ENCODE measurements around the gene PSMG2. TPM values are rescaled to one million over a fixed set of nuclear protein-coding genes. Genes with fewer than 3 reads are reported as not detected.
A peak's percentile ranks its signal among the peaks of the same experiment; 100 is the strongest.

Gene PSMG2
- total RNA-seq, 2 donors from 2014 or later, result 37.7 to 46.0 TPM

GRCh38 chr18:12703664-12704063, 822 bp downstream of the PSMG2 start:
- no peaks in the 10 kb centered on the region for H3K27me3 ChIP-seq
- H3K27ac ChIP-seq, result peak overlapping the region; percentile 94 to 98
- H3K9me3 ChIP-seq, result no peaks in the 10 kb centered on the region
- DNase-seq (ENCODE audit: low spot score), result no peak
- peaks cover 27% of the 10 kb centered on the region for H3K36me3 ChIP-seq
- peaks cover 0 to 29% of the 10 kb centered on the region in 2 donors for H3K4me1 ChIP-seq
- H3K4me3 ChIP-seq, result peak overlapping the region; percentile 81 to 92
- TF ChIP-seq, protein P1, sequence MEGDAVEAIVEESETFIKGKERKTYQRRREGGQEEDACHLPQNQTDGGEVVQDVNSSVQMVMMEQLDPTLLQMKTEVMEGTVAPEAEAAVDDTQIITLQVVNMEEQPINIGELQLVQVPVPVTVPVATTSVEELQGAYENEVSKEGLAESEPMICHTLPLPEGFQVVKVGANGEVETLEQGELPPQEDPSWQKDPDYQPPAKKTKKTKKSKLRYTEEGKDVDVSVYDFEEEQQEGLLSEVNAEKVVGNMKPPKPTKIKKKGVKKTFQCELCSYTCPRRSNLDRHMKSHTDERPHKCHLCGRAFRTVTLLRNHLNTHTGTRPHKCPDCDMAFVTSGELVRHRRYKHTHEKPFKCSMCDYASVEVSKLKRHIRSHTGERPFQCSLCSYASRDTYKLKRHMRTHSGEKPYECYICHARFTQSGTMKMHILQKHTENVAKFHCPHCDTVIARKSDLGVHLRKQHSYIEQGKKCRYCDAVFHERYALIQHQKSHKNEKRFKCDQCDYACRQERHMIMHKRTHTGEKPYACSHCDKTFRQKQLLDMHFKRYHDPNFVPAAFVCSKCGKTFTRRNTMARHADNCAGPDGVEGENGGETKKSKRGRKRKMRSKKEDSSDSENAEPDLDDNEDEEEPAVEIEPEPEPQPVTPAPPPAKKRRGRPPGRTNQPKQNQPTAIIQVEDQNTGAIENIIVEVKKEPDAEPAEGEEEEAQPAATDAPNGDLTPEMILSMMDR (IDR thresholded peaks at IDR 0.05), result no peak

DNA sequence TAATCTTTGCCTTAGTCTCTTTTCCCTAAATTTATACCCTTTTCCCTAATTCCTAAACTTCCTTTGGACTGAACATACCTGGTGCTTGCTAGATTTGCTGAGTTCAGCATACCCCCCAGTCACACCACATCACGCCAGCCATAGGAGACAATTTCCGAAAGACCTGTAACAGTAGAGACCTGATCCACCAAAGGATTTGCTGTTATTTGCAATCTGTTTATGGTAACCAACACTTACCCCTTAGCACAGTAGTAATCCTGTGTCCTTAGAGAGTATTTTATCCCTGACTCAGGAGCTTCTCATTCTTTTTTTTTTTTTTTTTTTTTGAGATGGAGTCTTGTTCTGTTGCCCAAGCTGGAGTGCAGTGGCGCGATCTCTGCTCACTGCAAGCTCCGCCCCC, 8.6 kb downstream of the PSMG2 start:
- Histone ChIP-seq H3K36me3 (peaks cover 79% of the 10 kb centered on the region), H3K4me3 (no peak overlapping the region), H3K27me3 (no peaks in the 10 kb centered on the region), H3K9me3 (no peaks in the 10 kb centered on the region), H3K27ac (no peak overlapping the region), H3K4me1 (no peaks in the 10 kb centered on the region)
- TF ChIP-seq, protein P1 (IDR thresholded peaks at IDR 0.05), result no peak
- DNase-seq (ENCODE audit: low spot score), result no peak

- H3K9me3 ChIP-seq, result no peaks in the 10 kb centered on the region
- no peak for DNase-seq (ENCODE audit: low spot score)
- H3K4me1 ChIP-seq, result no peaks in the 10 kb centered on the region
- no peaks in the 10 kb centered on the region for H3K27me3 ChIP-seq
- TF ChIP-seq, protein P1 (IDR thresholded peaks at IDR 0.05), result no peak
- H3K36me3 ChIP-seq, result peaks cover 51% of the 10 kb centered on the region
- no peak overlapping the region for H3K4me3 ChIP-seq
- no peak overlapping the region for H3K27ac ChIP-seq
These were observed 18.8 kb downstream of the PSMG2 start for GRCh38 chr18:12721495-12722275.

DNA sequence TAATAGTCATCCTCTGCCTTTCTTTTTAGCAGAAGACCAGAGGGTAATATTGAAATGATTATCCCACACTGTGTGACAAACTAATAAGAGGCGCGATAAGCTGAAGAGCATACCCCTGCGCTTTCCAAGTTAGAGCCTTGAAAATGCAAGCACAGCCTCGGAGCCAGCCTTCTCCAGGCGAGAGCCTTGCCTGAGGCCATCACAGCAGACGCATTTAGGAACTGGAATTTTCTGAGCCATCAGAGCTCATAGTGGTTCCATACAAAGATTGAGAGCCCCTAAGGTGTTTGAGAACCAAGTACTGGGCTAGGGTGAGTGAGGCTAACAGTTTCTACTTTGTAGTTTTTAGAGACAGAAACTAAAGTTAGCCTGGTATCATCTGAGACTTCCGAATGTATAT, 19.9 kb downstream of the PSMG2 start:
- no peaks in the 10 kb centered on the region for H3K9me3 ChIP-seq
- H3K36me3 ChIP-seq, result peaks cover 47% of the 10 kb centered on the region
- no peak for DNase-seq (ENCODE audit: low spot score)
- H3K4me3 ChIP-seq, result no peak overlapping the region
- TF ChIP-seq, protein P1 (IDR thresholded peaks at IDR 0.05), result no peak
- no peaks in the 10 kb centered on the region for H3K27me3 ChIP-seq
- no peak overlapping the region for H3K27ac ChIP-seq
- no peaks in the 10 kb centered on the region for H3K4me1 ChIP-seq

DNA sequence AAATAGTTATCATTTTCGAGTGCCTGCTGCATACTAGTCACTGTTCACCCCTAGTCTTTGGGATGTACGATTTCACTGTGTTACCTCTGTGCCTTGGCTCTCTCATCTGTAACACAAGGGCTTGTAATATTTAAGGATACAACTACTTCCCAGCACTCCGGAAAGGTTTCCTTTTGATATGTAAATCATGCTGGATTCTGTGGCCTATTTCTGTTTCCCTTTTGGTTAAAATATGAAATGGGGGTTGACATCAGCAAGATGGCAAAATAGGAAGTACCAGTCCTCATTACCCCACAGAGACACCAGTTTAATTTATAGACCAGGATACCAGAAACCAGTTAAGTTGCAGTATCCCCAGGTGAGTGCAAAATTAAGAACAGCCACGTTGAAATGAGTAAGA, 23.5 kb downstream of the PSMG2 start:
- Histone ChIP-seq H3K4me3 (no peak overlapping the region), H3K27me3 (no peaks in the 10 kb centered on the region), H3K27ac (no peak overlapping the region), H3K36me3 (peaks cover 29% of the 10 kb centered on the region), H3K9me3 (no peaks in the 10 kb centered on the region), H3K4me1 (no peaks in the 10 kb centered on the region)
- TF ChIP-seq, protein P1 (IDR thresholded peaks at IDR 0.05), result no peak
- no peak for DNase-seq (ENCODE audit: low spot score)
